ENCODE measurements around the gene CCL24. TPM values are rescaled to one million over a fixed set of nuclear protein-coding genes. Genes with fewer than 3 reads are reported as not detected.

Gene CCL24, protein sequence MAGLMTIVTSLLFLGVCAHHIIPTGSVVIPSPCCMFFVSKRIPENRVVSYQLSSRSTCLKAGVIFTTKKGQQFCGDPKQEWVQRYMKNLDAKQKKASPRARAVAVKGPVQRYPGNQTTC
- total RNA-seq (2013): 1.3 TPM
- 1 to 10 TPM in 1 of 3 donors, not detected in 2; 1.2 TPM for polyA plus RNA-seq
- 0.42 and 1.8 TPM in 2 replicates for polyA minus RNA-seq
- total RNA-seq: 0.17 to 2.8 (median 0.59) reads per million in 11 experiments

DNA sequence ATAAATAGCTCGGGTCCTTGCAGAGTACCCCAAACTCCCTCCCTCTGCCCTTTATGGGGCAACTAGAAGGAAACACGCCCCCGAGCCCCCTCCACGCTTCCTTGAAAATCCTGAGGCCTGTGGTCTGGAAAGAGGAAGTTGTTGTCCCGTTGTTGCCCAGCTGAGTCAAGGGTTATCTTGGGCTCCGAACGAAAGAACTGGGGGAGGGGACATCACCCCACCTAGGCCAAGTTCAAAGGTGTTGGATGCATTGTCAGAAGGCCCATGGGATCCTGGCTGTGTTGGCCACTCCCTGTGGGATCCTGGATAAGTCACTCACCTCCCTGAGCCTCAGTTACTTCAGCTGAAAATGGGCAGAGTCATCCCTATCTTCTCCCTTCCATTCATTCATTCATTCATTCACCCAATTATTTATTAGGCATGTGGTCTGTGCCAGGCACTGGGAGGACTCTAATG is at the start of gene CCL24:
Gene CCL24, minus strand, starts transcription at position 26 of the 456 bp plus-strand sequence. CDS start 91 bp downstream, outside the sequence.
- Histone ChIP-seq H3K27me3 (ENCODE audit: control insufficient read depth in 2 of 2, insufficient read depth in 2 of 2, low read length in 2 of 2) (peaks cover 0 to 7% of the 10 kb centered on the region in 2 donors), H2AFZ (ENCODE audit: insufficient read depth, low read depth, low read length, poor library complexity, severe bottlenecking) (no peak within 1 kb of the TSS), H3K27ac (ENCODE audit: low read depth in 1 of 2, low read length in 2 of 2) (no peak within 1 kb of the TSS), H3K36me3 (replicated peaks in 1 of 2; ENCODE audit: control insufficient read depth in 1 of 2, insufficient read depth in 2 of 2, low read length in 2 of 2) (no peaks in the 10 kb centered on the region), H3K9me3 (replicated peaks in 1 of 2; ENCODE audit: control insufficient read depth in 1 of 2, insufficient read depth in 1 of 2, low read length in 2 of 2) (no peaks in the 10 kb centered on the region), H3K4me1 (ENCODE audit: control insufficient read depth in 1 of 2, insufficient read depth in 2 of 2, low read length in 2 of 2) (peaks cover 25 to 38% of the 10 kb centered on the region in 2 donors), H3K79me2 (ENCODE audit: insufficient read depth, low read length) (no peaks in the 10 kb centered on the region), H3K9ac (ENCODE audit: insufficient read depth, low read length, poor library complexity, severe bottlenecking) (no peak within 1 kb of the TSS), H4K20me1 (ENCODE audit: insufficient read depth, low read length) (no peaks in the 10 kb centered on the region), H3K4me3 (replicated peaks in 1 of 3; ENCODE audit: low read depth in 2 of 3, low read length in 3 of 3) (peak within 1 kb of the TSS in 1 of 3 experiments; percentile 16), H3K4me2 (replicated peaks; ENCODE audit: extremely low read depth, low read length, poor library complexity, severe bottlenecking) (peak within 1 kb of the TSS; percentile 45)
- peak; percentile 46 to 62 (median 49) for DNase-seq
- Mint-ChIP-seq H3K27ac (peak within 1 kb of the TSS in 1 of 7 donors; percentile 64), H3K36me3 (no peaks in the 10 kb centered on the region), H3K9me3 (peaks cover 0 to 4% (median under 1%) of the 10 kb centered on the region in 7 donors), H3K4me3 (peak within 1 kb of the TSS in 1 of 2 donors; percentile 42), H3K4me1 (peaks cover 29% of the 10 kb centered on the region), H3K27me3 (ENCODE audit: low read depth in 3 of 3) (peaks cover 15 to 23% (median 19%) of the 10 kb centered on the region in 3 donors)
- TF ChIP-seq, protein P1, sequence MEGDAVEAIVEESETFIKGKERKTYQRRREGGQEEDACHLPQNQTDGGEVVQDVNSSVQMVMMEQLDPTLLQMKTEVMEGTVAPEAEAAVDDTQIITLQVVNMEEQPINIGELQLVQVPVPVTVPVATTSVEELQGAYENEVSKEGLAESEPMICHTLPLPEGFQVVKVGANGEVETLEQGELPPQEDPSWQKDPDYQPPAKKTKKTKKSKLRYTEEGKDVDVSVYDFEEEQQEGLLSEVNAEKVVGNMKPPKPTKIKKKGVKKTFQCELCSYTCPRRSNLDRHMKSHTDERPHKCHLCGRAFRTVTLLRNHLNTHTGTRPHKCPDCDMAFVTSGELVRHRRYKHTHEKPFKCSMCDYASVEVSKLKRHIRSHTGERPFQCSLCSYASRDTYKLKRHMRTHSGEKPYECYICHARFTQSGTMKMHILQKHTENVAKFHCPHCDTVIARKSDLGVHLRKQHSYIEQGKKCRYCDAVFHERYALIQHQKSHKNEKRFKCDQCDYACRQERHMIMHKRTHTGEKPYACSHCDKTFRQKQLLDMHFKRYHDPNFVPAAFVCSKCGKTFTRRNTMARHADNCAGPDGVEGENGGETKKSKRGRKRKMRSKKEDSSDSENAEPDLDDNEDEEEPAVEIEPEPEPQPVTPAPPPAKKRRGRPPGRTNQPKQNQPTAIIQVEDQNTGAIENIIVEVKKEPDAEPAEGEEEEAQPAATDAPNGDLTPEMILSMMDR (IDR thresholded peaks at IDR 0.05): no peak
- 0% methylated on average over 2 of the region's 7 CpGs for WGBS (ENCODE audit: insufficient coverage)
- intact Hi-C loops (cut with micrococcal nuclease): loop anchor here in 1 of 2 donors (10.0 kb wide), 1 partner anchor 51 kb away; no protein-coding TSS in a partner anchor

DNA sequence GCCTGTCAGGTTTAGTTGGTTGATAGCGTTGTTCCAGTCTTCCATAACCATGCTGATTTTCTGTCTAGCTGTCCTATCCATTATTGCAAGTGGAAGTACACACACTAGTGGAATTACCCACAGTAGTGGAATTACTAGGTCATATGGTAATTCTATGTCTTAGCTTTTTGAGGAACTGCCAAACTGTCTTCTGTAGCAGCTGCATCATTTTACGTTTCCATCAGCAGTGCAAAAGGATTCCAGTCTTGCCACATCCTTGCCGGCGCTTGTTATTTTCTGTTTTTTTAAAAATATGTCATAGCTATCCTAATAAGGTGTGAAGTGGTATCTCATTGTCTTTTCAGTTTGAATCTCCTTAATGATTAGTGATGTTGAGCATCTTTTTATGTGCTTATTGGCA is 48.0 kb upstream of the CCL24 start:
- peaks cover 48% of the 10 kb centered on the region for H3K4me1 Mint-ChIP-seq
- intact Hi-C loops (cut with micrococcal nuclease): loop anchor here in 1 of 2 donors (10.0 kb wide), 1 partner anchor 47 kb away; the partner anchor contains the start of gene CCL24
- Histone ChIP-seq H3K4me2 (replicated peaks; ENCODE audit: extremely low read depth, low read length, poor library complexity, severe bottlenecking) (no peak overlapping the region), H3K36me3 (replicated peaks in 1 of 2; ENCODE audit: control insufficient read depth in 1 of 2, insufficient read depth in 2 of 2, low read length in 2 of 2) (no peaks in the 10 kb centered on the region), H3K9ac (ENCODE audit: insufficient read depth, low read length, poor library complexity, severe bottlenecking) (no peak overlapping the region), H3K4me1 (ENCODE audit: control insufficient read depth in 1 of 2, insufficient read depth in 2 of 2, low read length in 2 of 2) (peaks cover 35 to 36% of the 10 kb centered on the region in 2 donors), H3K27ac (ENCODE audit: low read depth in 1 of 2, low read length in 2 of 2) (peak overlapping the region; percentile 40 to 68), H2AFZ (ENCODE audit: insufficient read depth, low read depth, low read length, poor library complexity, severe bottlenecking) (no peak overlapping the region), H4K20me1 (ENCODE audit: insufficient read depth, low read length) (no peaks in the 10 kb centered on the region), H3K9me3 (replicated peaks in 1 of 2; ENCODE audit: control insufficient read depth in 1 of 2, insufficient read depth in 1 of 2, low read length in 2 of 2) (no peaks in the 10 kb centered on the region), H3K79me2 (ENCODE audit: insufficient read depth, low read length) (no peaks in the 10 kb centered on the region), H3K27me3 (ENCODE audit: control insufficient read depth in 2 of 2, insufficient read depth in 2 of 2, low read length in 2 of 2) (no peaks in the 10 kb centered on the region), H3K4me3 (replicated peaks in 1 of 3; ENCODE audit: low read depth in 2 of 3, low read length in 3 of 3) (no peak overlapping the region)
- TF ChIP-seq, protein P1 (IDR thresholded peaks at IDR 0.05): no peak
- H3K27ac Mint-ChIP-seq: peak overlapping the region; percentile 83 to 97 (median 93)
- 0% methylated on average over 1 of the region's 4 CpGs for WGBS (ENCODE audit: insufficient coverage)
- peaks cover 0 to 4% (median 0%) of the 10 kb centered on the region in 7 donors for H3K9me3 Mint-ChIP-seq
- peak overlapping the region in 1 of 2 donors; percentile 44 for H3K4me3 Mint-ChIP-seq
- H3K27me3 Mint-ChIP-seq (ENCODE audit: low read depth in 3 of 3): peaks cover 8 to 10% (median 9%) of the 10 kb centered on the region in 3 donors
- peaks cover 2 to 6% of the 10 kb centered on the region in 2 donors for H3K36me3 Mint-ChIP-seq
- DNase-seq: peak; percentile 90 to 97 (median 93)

Data from CD14-positive monocyte (primary cell).